Lung microvascular endothelial cell (primary cell): ENCODE data around the gene CD47. TPM values are rescaled to one million over a fixed set of nuclear protein-coding genes. Genes with fewer than 3 reads are reported as not detected.

Experiments
- DNase-seq, 2 donors: peaks; one replicate each; pipeline versions ENCODE4 v3.0.0 to v3.0.0-alpha.2; 2010; ENCODE audit warnings: low read depth in 2 of 2
- total RNA-seq: library from RNA; depleted of rRNA; stranded (reverse); fragments of >200 nt; gene quantifications from 2 replicates; pipeline ENCODE4 v1.2.1, GENCODE V29; 2014

The CD47 gene
- total RNA-seq, 1 donor from 2014 or later, result 53.6 TPM

GRCh38 chr3:108053067-108053466 lies 37.8 kb downstream of the CD47 start:
- DNase-seq, result no peak

- no peak for DNase-seq
These were observed 39.8 kb downstream of the CD47 start for GRCh38 chr3:108051005-108051404.

- no peak for DNase-seq
These were observed 42.8 kb downstream of the CD47 start for GRCh38 chr3:108047987-108048386.

- no peak for DNase-seq
These were observed 44.6 kb downstream of the CD47 start for GRCh38 chr3:108046247-108046646.

GRCh38 chr3:108044699-108045098 lies 46.1 kb downstream of the CD47 start:
- DNase-seq, result no peak

GRCh38 chr3:108042300-108042699 lies 48.5 kb downstream of the CD47 start:
- no peak for DNase-seq

GRCh38 chr3:108041253-108041652 lies 49.6 kb downstream of the CD47 start:
- DNase-seq, result no peak

- DNase-seq, result no peak
These were observed 53.1 kb downstream of the CD47 start for GRCh38 chr3:108037770-108038169.

- DNase-seq, result peak in 1 of 2 donors; percentile 26
These were observed 53.7 kb downstream of the CD47 start for GRCh38 chr3:108036984-108037741.

- no peak for DNase-seq
These were observed 54.4 kb downstream of the CD47 start for GRCh38 chr3:108036401-108036800.

- peak in 1 of 2 donors; percentile 79 for DNase-seq
These were observed 55.1 kb downstream of the CD47 start for GRCh38 chr3:108035751-108036150.

GRCh38 chr3:108031895-108032294 lies 58.9 kb downstream of the CD47 start:
- DNase-seq, result peak in 1 of 2 donors; percentile 42

- DNase-seq, result no peak
These were observed 59.9 kb downstream of the CD47 start for GRCh38 chr3:108030960-108031359.

GRCh38 chr3:108029466-108029865 lies 61.4 kb downstream of the CD47 start:
- no peak for DNase-seq

- no peak for DNase-seq
These were observed 61.9 kb downstream of the CD47 start for GRCh38 chr3:108028896-108029295.

- no peak for DNase-seq
These were observed 65.7 kb downstream of the CD47 start for GRCh38 chr3:108025177-108025576.

- DNase-seq, result peak; percentile 18 to 45
These were observed 66.5 kb downstream of the CD47 start for GRCh38 chr3:108024146-108024850.

- no peak for DNase-seq
These were observed 68.3 kb downstream of the CD47 start for GRCh38 chr3:108022256-108023150.

GRCh38 chr3:108021533-108021932 lies 69.3 kb downstream of the CD47 start:
- DNase-seq, result no peak

- DNase-seq, result no peak
These were observed 69.7 kb downstream of the CD47 start for GRCh38 chr3:108021131-108021530.

- DNase-seq, result no peak
These were observed 72.3 kb downstream of the CD47 start for GRCh38 chr3:108018552-108018951.

- no peak for DNase-seq
These were observed 73.2 kb downstream of the CD47 start for GRCh38 chr3:108017587-108017986.
